Loucy (cell line): Measurements from ENCODE around the gene SHC3.

Experiments used
- H2AFZ ChIP-seq: fragments of 200-600 bp; sonication (generic); 2 replicates; pipeline ENCODE4 v1.6.0; 2016; ENCODE audit warnings: antibody characterized with exemption, mild to moderate bottlenecking, low read length, moderate library complexity
- H3F3A ChIP-seq: fragments of 200-600 bp; 2 replicates; pipeline ENCODE4 v1.6.0; 2016; ENCODE audit warnings: antibody characterized with exemption, low read depth, mild to moderate bottlenecking
- H3K27me3 ChIP-seq: fragments of 200-600 bp; sonication (generic); 2 replicates; pipeline ENCODE4 v1.6.1; 2014; ENCODE audit warnings: low read length, mild to moderate bottlenecking; ENCODE audit not compliant: insufficient read depth, poor library complexity, severe bottlenecking
- H3K36me3 ChIP-seq: fragments of 200-600 bp; sonication (generic); 2 replicates; pipeline ENCODE4 v1.6.1; 2016; ENCODE audit warnings: low read length; ENCODE audit not compliant: insufficient read depth
- H3K4me1 ChIP-seq: fragments of 200-600 bp; sonication (generic); 2 replicates; pipeline ENCODE4 v1.5.1; 2014; ENCODE audit warnings: low read length, mild to moderate bottlenecking; ENCODE audit not compliant: insufficient read depth, poor library complexity, severe bottlenecking
- H3K4me2 ChIP-seq: fragments of 200-600 bp; sonication (generic); 2 replicates; pipeline ENCODE4 v1.6.0; 2014; ENCODE audit warnings: antibody characterized with exemption, low read length, low read depth, mild to moderate bottlenecking; ENCODE audit not compliant: poor library complexity, severe bottlenecking
- H3K4me3 ChIP-seq: fragments of 200-600 bp; sonication (generic); 2 replicates; pipeline ENCODE4 v1.5.1; 2014; ENCODE audit warnings: low read length, mild to moderate bottlenecking, mixed read lengths; ENCODE audit not compliant: poor library complexity, severe bottlenecking
- H3K79me2 ChIP-seq: fragments of 200-600 bp; sonication (generic); 2 replicates; pipeline ENCODE4 v1.6.1; 2014; ENCODE audit warnings: low read length; ENCODE audit not compliant: insufficient read depth
- H3K9ac ChIP-seq: fragments of 200-600 bp; sonication (generic); 2 replicates; pipeline ENCODE4 v1.6.0; 2014; ENCODE audit warnings: mild to moderate bottlenecking, low read depth, low read length, moderate library complexity; ENCODE audit not compliant: poor library complexity, severe bottlenecking
- H3K9me2 ChIP-seq: fragments of 200-600 bp; sonication (generic); replicated peaks from 2 replicates; pipeline ENCODE4 v1.6.1; 2016; ENCODE audit warnings: low read depth, low read length, mixed read lengths
- H3K9me3 ChIP-seq: fragments of 200-600 bp; sonication (generic); 2 replicates; pipeline ENCODE4 v1.6.1; 2014; ENCODE audit warnings: mild to moderate bottlenecking, antibody characterized with exemption, low read length, low read depth; ENCODE audit not compliant: insufficient read depth
- H4K20me1 ChIP-seq: fragments of 200-600 bp; sonication (generic); 2 replicates; pipeline ENCODE4 v1.6.0; 2014; ENCODE audit warnings: antibody characterized with exemption, low read length, mild to moderate bottlenecking; ENCODE audit not compliant: insufficient read depth, poor library complexity, severe bottlenecking
- EZH2phosphoT487 ChIP-seq: fragments of 200-600 bp; IDR thresholded peaks from 2 replicates; pipeline ENCODE4 v1.6.1; 2018; ENCODE audit warnings: antibody characterized with exemption, mild to moderate bottlenecking, moderate library complexity, borderline replicate concordance
- TF ChIP-seq, protein P1 (sequence below): fragments of 200-600 bp; sonication (generic); conservative IDR thresholded peaks from 2 replicates; pipeline ENCODE4 v1.5.1; 2014; ENCODE audit warnings: mild to moderate bottlenecking, antibody characterized with exemption, low read length

The SHC3 gene

DNA sequence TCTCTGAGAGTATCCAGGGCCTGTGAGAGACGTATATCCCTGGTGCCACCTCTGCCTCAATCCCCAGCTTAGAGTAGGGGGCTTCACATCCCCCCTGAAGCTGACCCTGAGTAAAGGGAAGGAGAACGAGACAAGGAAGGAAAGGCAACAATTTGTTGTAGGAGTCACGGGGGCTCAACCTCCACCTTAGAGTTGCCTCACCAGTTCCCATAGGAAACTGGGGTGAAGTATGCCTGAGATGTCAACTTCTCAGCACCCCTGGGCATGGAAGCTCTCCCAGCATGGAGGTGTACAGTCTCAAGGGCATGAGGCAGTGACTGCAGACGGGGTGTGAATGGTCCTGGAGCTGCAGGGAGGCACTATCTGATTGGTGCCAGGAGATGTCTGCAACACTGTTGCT, 133.7 kb downstream of the SHC3 start:
- H3K27me3 ChIP-seq = no peaks in the 10 kb centered on the region

DNA sequence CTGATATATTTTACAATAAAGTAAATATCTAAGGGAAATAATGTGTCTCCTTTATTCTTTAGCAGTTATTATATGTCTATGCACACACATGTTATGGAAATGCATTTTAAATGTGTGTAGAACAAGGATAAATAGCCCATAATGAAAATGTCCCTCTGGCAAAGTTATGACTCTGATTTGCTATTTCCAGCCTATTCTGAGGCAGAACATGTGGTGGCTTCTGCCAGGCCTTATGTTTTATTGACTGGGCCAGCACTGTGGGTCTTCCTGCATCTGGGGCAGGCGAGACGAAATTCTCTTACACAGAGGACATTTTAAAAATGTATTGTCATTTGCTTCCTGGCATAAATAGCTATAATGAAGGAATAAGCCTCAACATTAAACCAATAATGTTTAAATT, 134.5 kb downstream of the SHC3 start:
- Histone ChIP-seq H2AFZ (no peak overlapping the region), H3K4me3 (no peak overlapping the region), H3F3A (no peaks in the 10 kb centered on the region), H4K20me1 (no peaks in the 10 kb centered on the region), H3K9ac (no peak overlapping the region), H3K79me2 (no peaks in the 10 kb centered on the region), H3K4me1 (no peaks in the 10 kb centered on the region), H3K9me3 (no peaks in the 10 kb centered on the region), H3K27me3 (no peaks in the 10 kb centered on the region), H3K36me3 (no peaks in the 10 kb centered on the region), H3K9me2 (no peaks in the 10 kb centered on the region), H3K4me2 (no peak overlapping the region)
- no peak for TF ChIP-seq EZH2phosphoT487
- TF ChIP-seq, protein P1, sequence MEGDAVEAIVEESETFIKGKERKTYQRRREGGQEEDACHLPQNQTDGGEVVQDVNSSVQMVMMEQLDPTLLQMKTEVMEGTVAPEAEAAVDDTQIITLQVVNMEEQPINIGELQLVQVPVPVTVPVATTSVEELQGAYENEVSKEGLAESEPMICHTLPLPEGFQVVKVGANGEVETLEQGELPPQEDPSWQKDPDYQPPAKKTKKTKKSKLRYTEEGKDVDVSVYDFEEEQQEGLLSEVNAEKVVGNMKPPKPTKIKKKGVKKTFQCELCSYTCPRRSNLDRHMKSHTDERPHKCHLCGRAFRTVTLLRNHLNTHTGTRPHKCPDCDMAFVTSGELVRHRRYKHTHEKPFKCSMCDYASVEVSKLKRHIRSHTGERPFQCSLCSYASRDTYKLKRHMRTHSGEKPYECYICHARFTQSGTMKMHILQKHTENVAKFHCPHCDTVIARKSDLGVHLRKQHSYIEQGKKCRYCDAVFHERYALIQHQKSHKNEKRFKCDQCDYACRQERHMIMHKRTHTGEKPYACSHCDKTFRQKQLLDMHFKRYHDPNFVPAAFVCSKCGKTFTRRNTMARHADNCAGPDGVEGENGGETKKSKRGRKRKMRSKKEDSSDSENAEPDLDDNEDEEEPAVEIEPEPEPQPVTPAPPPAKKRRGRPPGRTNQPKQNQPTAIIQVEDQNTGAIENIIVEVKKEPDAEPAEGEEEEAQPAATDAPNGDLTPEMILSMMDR = no peak

More for the DNA sequence above, 133.7 kb downstream of the SHC3 start:
- no peaks in the 10 kb centered on the region for H3K9me3 ChIP-seq
- no peaks in the 10 kb centered on the region for H3F3A ChIP-seq
- H3K4me3 ChIP-seq = no peak overlapping the region
- TF ChIP-seq, protein P1 = no peak
- no peaks in the 10 kb centered on the region for H3K36me3 ChIP-seq
- no peaks in the 10 kb centered on the region for H3K9me2 ChIP-seq
- no peaks in the 10 kb centered on the region for H4K20me1 ChIP-seq
- no peak overlapping the region for H2AFZ ChIP-seq
- H3K4me1 ChIP-seq = no peaks in the 10 kb centered on the region
- H3K79me2 ChIP-seq = no peaks in the 10 kb centered on the region
- H3K4me2 ChIP-seq = no peak overlapping the region
- H3K9ac ChIP-seq = no peak overlapping the region

DNA sequence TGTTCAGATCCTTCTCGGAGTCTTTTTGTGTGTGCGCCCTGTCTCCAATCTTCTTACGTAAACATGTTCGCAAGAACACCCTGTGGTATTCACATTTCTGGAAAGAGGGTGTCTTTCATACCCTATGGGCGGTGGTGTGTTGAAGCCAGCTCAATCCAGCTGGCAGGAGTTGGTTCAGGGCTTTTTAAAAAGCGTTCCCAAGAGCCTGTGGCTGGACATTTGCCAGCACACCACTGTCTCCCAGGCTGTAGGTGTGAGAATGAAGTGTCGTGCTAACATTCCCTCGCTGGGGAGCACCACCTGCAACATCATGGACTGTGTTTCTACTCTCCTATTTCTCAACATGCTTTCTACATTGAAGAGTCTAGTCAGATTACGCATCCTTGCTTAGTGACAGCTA, 135.6 kb downstream of the SHC3 start:
- Histone ChIP-seq H3K9me3 (no peaks in the 10 kb centered on the region), H3K4me1 (no peaks in the 10 kb centered on the region), H3K4me3 (no peak overlapping the region), H4K20me1 (no peaks in the 10 kb centered on the region), H3K79me2 (no peaks in the 10 kb centered on the region), H2AFZ (no peak overlapping the region), H3K27me3 (no peaks in the 10 kb centered on the region), H3K36me3 (no peaks in the 10 kb centered on the region), H3K9ac (no peak overlapping the region), H3F3A (no peaks in the 10 kb centered on the region), H3K9me2 (no peaks in the 10 kb centered on the region), H3K4me2 (no peak overlapping the region)
- TF ChIP-seq, protein P1 = no peak
- TF ChIP-seq EZH2phosphoT487 = no peak
